Measurements from ENCODE around the gene PPP2R5A. TPM values are rescaled to one million over a fixed set of nuclear protein-coding genes. Genes with fewer than 3 reads are reported as not detected.

PPP2R5A gene
- total and polyA plus RNA-seq, 2 of the 8 experiments (the other 6 are each of a cell fraction or from before 2014, with no cell fraction given) = 14.6 to 36.3 TPM

GRCh38 chr1:212402666-212403321, 117.6 kb downstream of the PPP2R5A start:
- no peak overlapping the region for H2BK12ac ChIP-seq (ENCODE audit: low read depth, low read length)
- ChIA-PET POLR2A (ENCODE audit: partially characterized antibody) (no interaction called here), CTCF (ENCODE audit: partially characterized antibody) (interaction anchor here (0.6 to 2.3 kb wide), 2 partner anchors 53 to 390 kb away, joined by 4 to 8 read pairs; no protein-coding TSS in a partner anchor)
- H2BK120ac ChIP-seq (replicated peaks; ENCODE audit: low read depth, low read length) = no peak overlapping the region
- FAIRE-seq (no peak), DNase-seq (ENCODE audit: low read depth in 1 of 2, low spot score in 2 of 2) (no peak)
- H4K20me1 ChIP-seq (replicated peaks in 1 of 2; ENCODE audit: control insufficient read depth in 1 of 2, insufficient read depth in 2 of 2, low read length in 2 of 2) = no peaks in the 10 kb centered on the region
- no peak overlapping the region for H3K4me3 ChIP-seq (ENCODE audit: extremely low read depth in 1 of 4, insufficient read depth in 2 of 4, low read depth in 3 of 4, low read length in 4 of 4)
- H3K36me3 ChIP-seq (ENCODE audit: control insufficient read depth in 2 of 4, insufficient read depth in 4 of 4, low read length in 3 of 4) = peaks cover 10 to 30% (median 21%) of the 10 kb centered on the region in 4 experiments
- no peaks in the 10 kb centered on the region; the same call in 1 of the 2 replicates for H3K23me2 ChIP-seq (ENCODE audit: low read depth, low read length)
- WGBS, 2 experiments (ENCODE audit: extremely low coverage in 1 of 2, insufficient coverage in 1 of 2, insufficient read length in 1 of 2, insufficient replicate concordance in 2 of 2, low coverage in 1 of 2, low lambda C conversion rate in 2 of 2, missing lambda C conversion rate in 1 of 2) = 92% methylated on average over 7 of the region's 7 CpGs; no CpG with 5 or more reads in 1 of the 2 experiments
- no peak overlapping the region for H4K8ac ChIP-seq (ENCODE audit: extremely low read depth, insufficient read depth, low read length)
- H3K27ac ChIP-seq (ENCODE audit: low read depth, low read length) = no peak overlapping the region
- H3K56ac ChIP-seq (replicated peaks; ENCODE audit: insufficient read length, low read depth, low read length) = no peak overlapping the region
- H2AFZ ChIP-seq (ENCODE audit: low read length) = no peak overlapping the region
- no peak overlapping the region for H4K5ac ChIP-seq (ENCODE audit: insufficient read length, low read depth, low read length)
- H2AK5ac ChIP-seq (ENCODE audit: low read depth, low read length) = no peak overlapping the region
- H3K79me2 ChIP-seq (ENCODE audit: control insufficient read depth in 1 of 2, insufficient read depth in 2 of 2, low read length in 2 of 2) = no peaks in the 10 kb centered on the region
- no peak overlapping the region for H4K91ac ChIP-seq (replicated peaks; ENCODE audit: insufficient read length, low read length)
- no peak overlapping the region for H3K4ac ChIP-seq (replicated peaks; ENCODE audit: insufficient read length, low read depth, low read length)
- peaks cover 0 to 1% of the 10 kb centered on the region in 2 experiments; a peak in 1 of 4 replicates for H3K9me3 ChIP-seq (ENCODE audit: insufficient read depth in 2 of 2, low read depth in 1 of 2, low read length in 1 of 2)
- H3K23ac ChIP-seq (ENCODE audit: insufficient read length) = no peak overlapping the region
- no peaks in the 10 kb centered on the region for H3K27me3 ChIP-seq (replicated peaks in 1 of 4; ENCODE audit: control insufficient read depth in 3 of 4, extremely low read depth in 1 of 4, insufficient read depth in 3 of 4, low read length in 3 of 4)
- TF ChIP-seq RAD21 (IDR thresholded peaks at IDR 0.05 in 1 of 2, conservative IDR thresholded peaks at IDR 0.05 in 1 of 2; ENCODE audit: low read depth in 2 of 2, low read length in 2 of 2) (no peak), BRCA1 (IDR thresholded peaks at IDR 0.05; ENCODE audit: low read depth, low read length) (no peak), GTF2F1 (IDR thresholded peaks at IDR 0.05; ENCODE audit: borderline replicate concordance, low read depth, low read length) (no peak), EP300 (IDR thresholded peaks at IDR 0.05; ENCODE audit: borderline replicate concordance in 1 of 2, low read depth in 2 of 2, low read length in 2 of 2) (no peak)
- no peak overlapping the region for H3K14ac ChIP-seq (ENCODE audit: insufficient read length)
- no peak overlapping the region for H3K9ac ChIP-seq (replicated peaks in 1 of 4; ENCODE audit: extremely low read depth in 1 of 4, low read depth in 3 of 4, low read length in 3 of 4)
- no peaks in the 10 kb centered on the region; the same call in 1 of the 2 replicates for H3K79me1 ChIP-seq (ENCODE audit: low read depth, low read length)
- H3K4me1 ChIP-seq (replicated peaks in 1 of 4; ENCODE audit: control insufficient read depth in 3 of 4, insufficient read depth in 4 of 4, low read length in 3 of 4) = no peaks in the 10 kb centered on the region
- H3K18ac ChIP-seq (ENCODE audit: extremely low read depth, low read length) = no peak overlapping the region
- H3K4me2 ChIP-seq (ENCODE audit: insufficient read depth in 1 of 2, low read depth in 2 of 2, low read length in 2 of 2) = no peak overlapping the region
- no peak overlapping the region for H2BK5ac ChIP-seq (ENCODE audit: low read depth, low read length)
- no peak overlapping the region for H2BK15ac ChIP-seq (ENCODE audit: low read length)
- H2BK20ac ChIP-seq (ENCODE audit: low read length) = no peak overlapping the region
